ENCODE measurements around the gene B4GALT3.

GRCh38 chr1:161209790-161210409, 32.6 kb upstream of the B4GALT3 start:
- TF ChIP-seq, protein P1, sequence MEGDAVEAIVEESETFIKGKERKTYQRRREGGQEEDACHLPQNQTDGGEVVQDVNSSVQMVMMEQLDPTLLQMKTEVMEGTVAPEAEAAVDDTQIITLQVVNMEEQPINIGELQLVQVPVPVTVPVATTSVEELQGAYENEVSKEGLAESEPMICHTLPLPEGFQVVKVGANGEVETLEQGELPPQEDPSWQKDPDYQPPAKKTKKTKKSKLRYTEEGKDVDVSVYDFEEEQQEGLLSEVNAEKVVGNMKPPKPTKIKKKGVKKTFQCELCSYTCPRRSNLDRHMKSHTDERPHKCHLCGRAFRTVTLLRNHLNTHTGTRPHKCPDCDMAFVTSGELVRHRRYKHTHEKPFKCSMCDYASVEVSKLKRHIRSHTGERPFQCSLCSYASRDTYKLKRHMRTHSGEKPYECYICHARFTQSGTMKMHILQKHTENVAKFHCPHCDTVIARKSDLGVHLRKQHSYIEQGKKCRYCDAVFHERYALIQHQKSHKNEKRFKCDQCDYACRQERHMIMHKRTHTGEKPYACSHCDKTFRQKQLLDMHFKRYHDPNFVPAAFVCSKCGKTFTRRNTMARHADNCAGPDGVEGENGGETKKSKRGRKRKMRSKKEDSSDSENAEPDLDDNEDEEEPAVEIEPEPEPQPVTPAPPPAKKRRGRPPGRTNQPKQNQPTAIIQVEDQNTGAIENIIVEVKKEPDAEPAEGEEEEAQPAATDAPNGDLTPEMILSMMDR (conservative IDR thresholded peaks at IDR 0.05; ENCODE audit: low read length): peak; percentile 96
- no peak for TF ChIP-seq EZH2phosphoT487 (IDR thresholded peaks at IDR 0.05; ENCODE audit: borderline replicate concordance, low read depth, low read length)

Data from OCI-LY7 (cell line).